GM23248 (cell line): ENCODE data around the gene CROCC2. TPM values are rescaled to one million over a fixed set of nuclear protein-coding genes. Genes with fewer than 3 reads are reported as not detected.

Experiments
- DNase-seq: peaks from one replicate; pipeline ENCODE4 v3.0.0-alpha.2; 2015
- H2AFZ ChIP-seq: fragments of 200-600 bp; sonication (generic); 2 replicates; pipeline ENCODE4 v1.6.1; 2016; ENCODE audit warnings: antibody characterized with exemption
- H3F3A ChIP-seq: fragments of 200-600 bp; sonication (generic); 2 replicates; pipeline ENCODE4 v1.6.1; 2016; ENCODE audit warnings: mild to moderate bottlenecking, antibody characterized with exemption, mixed run types; ENCODE audit not compliant: insufficient read depth
- H3K27ac ChIP-seq: fragments of 200-600 bp; sonication (generic); 2 replicates; pipeline ENCODE4 v1.5.1; 2016; ENCODE audit warnings: mild to moderate bottlenecking
- H3K27me3 ChIP-seq: fragments of 200-600 bp; sonication (generic); replicated peaks from 2 replicates; pipeline ENCODE4 v1.6.1; 2016; ENCODE audit warnings: mild to moderate bottlenecking; ENCODE audit not compliant: insufficient read depth
- H3K36me3 ChIP-seq: fragments of 200-600 bp; sonication (generic); 2 replicates; pipeline ENCODE4 v1.6.1; 2016; ENCODE audit warnings: low read depth, mild to moderate bottlenecking
- H3K4me1 ChIP-seq: fragments of 200-600 bp; sonication (generic); 2 replicates; pipeline ENCODE4 v1.6.1; 2016; ENCODE audit warnings: mild to moderate bottlenecking; ENCODE audit not compliant: insufficient read depth
- H3K4me2 ChIP-seq: fragments of 200-600 bp; sonication (generic); one replicate; pipeline ENCODE4 v1.6.1; 2016; ENCODE audit warnings: mild to moderate bottlenecking; ENCODE audit not compliant: unreplicated experiment
- H3K4me3 ChIP-seq: fragments of 200-600 bp; sonication (generic); 2 replicates; pipeline ENCODE4 v1.5.1; 2016; ENCODE audit warnings: mild to moderate bottlenecking
- H3K79me2 ChIP-seq: fragments of 200-600 bp; sonication (generic); 2 replicates; pipeline ENCODE4 v1.6.1; 2016; ENCODE audit warnings: mild to moderate bottlenecking; ENCODE audit not compliant: insufficient read depth
- H3K9ac ChIP-seq: fragments of 200-600 bp; sonication (generic); 2 replicates; pipeline ENCODE4 v1.6.1; 2016; ENCODE audit warnings: mild to moderate bottlenecking
- H3K9me2 ChIP-seq: fragments of 200-600 bp; sonication (generic); 2 replicates; pipeline ENCODE4 v1.6.1; 2016; ENCODE audit warnings: mixed run types, mild to moderate bottlenecking, moderate library complexity; ENCODE audit not compliant: insufficient read depth
- H3K9me3 ChIP-seq: fragments of 200-600 bp; sonication (generic); one replicate; pipeline ENCODE4 v1.6.1; 2017; ENCODE audit warnings: low read depth
- H4K20me1 ChIP-seq: fragments of 200-600 bp; sonication (generic); 2 replicates; pipeline ENCODE4 v1.6.0; 2016; ENCODE audit not compliant: insufficient read depth
- EZH2 ChIP-seq: fragments of 200-600 bp; sonication (generic); IDR thresholded peaks from 2 replicates; pipeline ENCODE4 v1.6.1; 2018; ENCODE audit warnings: antibody characterized with exemption, mild to moderate bottlenecking; ENCODE audit not compliant: insufficient read depth, poor library complexity, severe bottlenecking
- EZH2phosphoT487 ChIP-seq: fragments of 200-600 bp; sonication (generic); IDR thresholded peaks from 2 replicates; pipeline ENCODE4 v1.6.1; 2018; ENCODE audit warnings: antibody characterized with exemption, moderate library complexity, mild to moderate bottlenecking, low read depth; ENCODE audit not compliant: insufficient read depth
- WGBS, 2 experiments: methylation state at CpG; one replicate each; pipeline ENCODE4 v1.1.6; 2015 to 2017; ENCODE audit warnings: low lambda C conversion rate in 2 of 2, low coverage in 1 of 2; ENCODE audit errors: missing lambda C conversion rate in 2 of 2; 5-methylcytosine and 5-hydroxymethylcytosine counted together
- in situ Hi-C: fragments of 300-500 bp; cut with MboI; formaldehyde crosslinking; loops from 2 replicates; pipeline ENCODE4 v1.15.0; 2020
- polyA plus RNA-seq: library from polyadenylated mRNA; unstranded; fragments of >200 nt; fragmentation: Nextera tagmentation; extraction: Ambion mirVana; gene quantifications from 2 replicates; pipeline ENCODE4 v1.2.1, GENCODE V29; 2016
- total RNA-seq: library from RNA; depleted of rRNA; stranded (reverse); fragments of >200 nt; shearing (Covaris generic); gene quantifications from 2 replicates; pipeline ENCODE4 v1.2.3, GENCODE V29; 2014

Gene CROCC2
- total and polyA plus RNA-seq, 2 experiments from 2014 or later, result under 0.01 TPM; not detected in 1

GRCh38 chr2:240922245-240922981, 16.3 kb downstream of the CROCC2 start:
- Histone ChIP-seq H3K27me3 (no peaks in the 10 kb centered on the region), H3K9ac (peak overlapping the region; percentile 84), H3K4me3 (no peak overlapping the region), H3K9me3 (no peaks in the 10 kb centered on the region), H4K20me1 (no peaks in the 10 kb centered on the region), H3K36me3 (no peaks in the 10 kb centered on the region), H3K9me2 (no peaks in the 10 kb centered on the region), H3K79me2 (no peaks in the 10 kb centered on the region), H3K27ac (peak overlapping the region; percentile 97; the same call in 1 of the 2 replicates), H3F3A (no peaks in the 10 kb centered on the region), H2AFZ (no peak overlapping the region), H3K4me1 (peaks cover 20% of the 10 kb centered on the region), H3K4me2 (no peak overlapping the region)
- in situ Hi-C loops, result no loop called here
- no peak for DNase-seq
- no peak for TF ChIP-seq EZH2
- TF ChIP-seq EZH2phosphoT487, result no peak
- 86 to 95% methylated on average over 13 to 18 of the region's 18 CpGs for WGBS, 2 experiments

GRCh38 chr2:240922982-240923537, 16.9 kb downstream of the CROCC2 start:
- no peak for DNase-seq
- Histone ChIP-seq H3K4me1 (peaks cover 20% of the 10 kb centered on the region), H3K27ac (no peak overlapping the region), H3K27me3 (no peaks in the 10 kb centered on the region), H3K4me2 (no peak overlapping the region), H3K9me3 (no peaks in the 10 kb centered on the region), H3K9me2 (no peaks in the 10 kb centered on the region), H3K4me3 (no peak overlapping the region), H4K20me1 (no peaks in the 10 kb centered on the region), H3K79me2 (no peaks in the 10 kb centered on the region), H3K9ac (no peak overlapping the region), H3F3A (no peaks in the 10 kb centered on the region), H3K36me3 (no peaks in the 10 kb centered on the region), H2AFZ (no peak overlapping the region)
- in situ Hi-C loops, result no loop called here
- no peak for TF ChIP-seq EZH2
- no peak for TF ChIP-seq EZH2phosphoT487
- WGBS, 2 experiments, result 71 to 77% methylated on average over 11 to 15 of the region's 15 CpGs

DNA sequence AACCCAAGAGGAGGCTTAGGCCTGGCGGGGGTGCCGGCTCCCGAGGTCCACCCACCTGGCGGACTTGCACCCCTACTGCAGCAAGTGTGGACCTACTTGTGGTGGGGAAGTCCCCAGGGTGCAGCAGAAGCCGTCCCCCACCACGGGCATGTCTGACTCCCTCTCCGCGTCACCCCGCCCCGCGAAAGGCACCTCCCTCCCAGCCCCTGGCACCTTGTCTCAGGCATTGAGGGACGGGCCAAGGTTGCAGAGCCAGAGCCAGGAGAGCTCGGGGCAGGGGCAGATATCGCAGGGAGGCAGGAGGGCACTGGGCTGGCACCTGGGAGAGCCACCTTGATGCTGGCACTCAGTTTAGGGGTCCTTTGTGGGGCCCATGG, 19.0 kb downstream of the CROCC2 start:
- TF ChIP-seq EZH2phosphoT487, result no peak
- TF ChIP-seq EZH2, result no peak
- Histone ChIP-seq H3K27me3 (no peaks in the 10 kb centered on the region), H3F3A (no peaks in the 10 kb centered on the region), H3K79me2 (no peaks in the 10 kb centered on the region), H3K9ac (no peak overlapping the region), H3K27ac (no peak overlapping the region), H2AFZ (no peak overlapping the region), H3K4me1 (peaks cover 20% of the 10 kb centered on the region), H3K9me3 (no peaks in the 10 kb centered on the region), H3K9me2 (no peaks in the 10 kb centered on the region), H3K4me3 (no peak overlapping the region), H4K20me1 (no peaks in the 10 kb centered on the region), H3K36me3 (no peaks in the 10 kb centered on the region), H3K4me2 (no peak overlapping the region)
- 96 to 100% methylated on average over 5 to 14 of the region's 14 CpGs for WGBS, 2 experiments
- in situ Hi-C loops, result no loop called here
- DNase-seq, result no peak

DNA sequence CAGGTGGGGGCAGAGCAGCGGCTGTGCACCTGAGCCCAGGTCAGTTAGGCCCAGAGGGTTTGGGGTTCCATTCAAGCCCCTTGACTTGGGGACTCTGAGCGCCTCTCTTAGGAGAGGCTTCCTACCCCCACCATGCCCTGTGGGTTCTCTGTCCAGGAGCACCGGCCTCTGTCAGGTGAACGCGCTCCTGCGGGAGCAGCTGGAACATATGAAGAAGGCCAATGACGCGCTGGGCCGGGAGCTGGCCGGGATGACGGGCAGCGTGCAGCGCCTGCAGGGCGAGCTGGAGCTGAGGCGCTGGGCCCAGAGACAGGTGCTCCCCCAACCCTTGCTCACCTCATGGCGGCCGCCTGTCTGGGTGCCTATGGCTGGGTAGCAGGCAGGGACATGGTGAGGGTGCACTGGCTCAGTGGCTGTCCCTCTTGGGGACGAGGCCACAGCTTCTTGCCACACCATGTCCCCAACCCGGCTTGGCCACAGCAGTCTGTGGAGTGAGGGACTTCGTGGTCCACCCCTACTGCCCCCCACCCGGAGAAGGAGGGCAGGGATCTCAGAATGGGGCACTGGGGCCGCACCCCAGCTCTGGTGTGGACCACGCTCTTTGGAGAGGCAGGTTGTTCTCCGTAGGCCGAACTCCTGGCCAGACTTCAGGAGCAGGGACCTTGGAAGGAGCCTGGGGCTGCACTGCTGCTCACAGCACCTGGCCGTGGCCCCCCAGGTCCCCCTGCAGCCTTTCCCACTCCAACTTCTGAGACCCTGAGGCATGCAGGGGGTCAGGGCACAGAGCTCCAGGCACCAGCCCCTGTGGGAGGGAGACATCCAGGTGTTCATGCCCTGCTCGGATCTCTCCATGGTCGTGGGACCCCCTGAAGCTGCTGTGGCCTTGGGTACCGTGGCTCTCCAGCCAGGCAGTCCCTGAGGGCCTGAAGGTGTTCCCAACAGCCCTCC, 19.7 kb downstream of the CROCC2 start:
- H3K27ac ChIP-seq, result no peak overlapping the region
- no peak overlapping the region for H3K4me3 ChIP-seq
- WGBS, 2 experiments, result 95 to 97% methylated on average over 27 to 28 of the region's 29 CpGs
- H3K36me3 ChIP-seq, result no peaks in the 10 kb centered on the region
- H3K9me3 ChIP-seq, result no peaks in the 10 kb centered on the region
- H2AFZ ChIP-seq, result no peak overlapping the region
- H3K9me2 ChIP-seq, result no peaks in the 10 kb centered on the region
- no peaks in the 10 kb centered on the region for H3K27me3 ChIP-seq
- H3K4me1 ChIP-seq, result peaks cover 15% of the 10 kb centered on the region
- no peaks in the 10 kb centered on the region for H4K20me1 ChIP-seq
- H3K79me2 ChIP-seq, result no peaks in the 10 kb centered on the region
- TF ChIP-seq EZH2 (no peak), EZH2phosphoT487 (no peak)
- DNase-seq, result no peak
- in situ Hi-C loops, result no loop called here
- H3K9ac ChIP-seq, result no peak overlapping the region
- H3K4me2 ChIP-seq, result no peak overlapping the region
- H3F3A ChIP-seq, result no peaks in the 10 kb centered on the region
